HCEC 1CT (cell line): ENCODE measurements around the gene MRPS6.
A peak's percentile ranks its signal among the peaks of the same experiment; 100 is the strongest.

Experiments used
- DNase-seq: peaks from one replicate; pipeline ENCODE4 v3.0.0-alpha.2; 2017

The MRPS6 gene

GRCh38 chr21:34135330-34135729 lies 62.0 kb downstream of the MRPS6 start:
- DNase-seq: no peak

GRCh38 chr21:34141373-34141772 lies 68.0 kb downstream of the MRPS6 start:
- no peak for DNase-seq

- DNase-seq: no peak
Observed at GRCh38 chr21:34143685-34144182, 70.4 kb downstream of the MRPS6 start.

- DNase-seq: no peak
Observed at GRCh38 chr21:34144224-34144623, 70.8 kb downstream of the MRPS6 start.

GRCh38 chr21:34147792-34148418 lies 74.5 kb downstream of the MRPS6 start:
- DNase-seq: no peak

- DNase-seq: no peak
Observed at GRCh38 chr21:34148419-34148804, 75.0 kb downstream of the MRPS6 start.

GRCh38 chr21:34148826-34149558 lies 75.6 kb downstream of the MRPS6 start:
- DNase-seq: no peak

GRCh38 chr21:34152500-34152899 lies 79.1 kb downstream of the MRPS6 start:
- no peak for DNase-seq

GRCh38 chr21:34154878-34155277 lies 81.5 kb downstream of the MRPS6 start:
- no peak for DNase-seq

GRCh38 chr21:34156957-34157356 lies 83.6 kb downstream of the MRPS6 start:
- no peak for DNase-seq

GRCh38 chr21:34157521-34157920 lies 84.1 kb downstream of the MRPS6 start:
- peak; percentile 14 for DNase-seq

- DNase-seq: no peak
Observed at GRCh38 chr21:34158866-34159835, 85.8 kb downstream of the MRPS6 start.

GRCh38 chr21:34166468-34166867 lies 93.1 kb downstream of the MRPS6 start:
- no peak for DNase-seq

- no peak for DNase-seq
Observed at GRCh38 chr21:34170886-34171285, 97.5 kb downstream of the MRPS6 start.

- DNase-seq: no peak
Observed at GRCh38 chr21:34174470-34174869, 101.1 kb downstream of the MRPS6 start.

GRCh38 chr21:34176448-34176847 lies 103.1 kb downstream of the MRPS6 start:
- no peak for DNase-seq

GRCh38 chr21:34177919-34178567 lies 104.7 kb downstream of the MRPS6 start:
- DNase-seq: no peak

GRCh38 chr21:34179204-34179935 lies 106.0 kb downstream of the MRPS6 start:
- DNase-seq: no peak

- DNase-seq: no peak
Observed at GRCh38 chr21:34180407-34180806, 107.0 kb downstream of the MRPS6 start.

GRCh38 chr21:34180826-34181359 lies 107.5 kb downstream of the MRPS6 start:
- DNase-seq: no peak

GRCh38 chr21:34181431-34182039 lies 108.2 kb downstream of the MRPS6 start:
- DNase-seq: no peak
